Neural crest cell (in vitro differentiated cells): ENCODE results near the gene GUCA2A. TPM values are rescaled to one million over a fixed set of nuclear protein-coding genes. Genes with fewer than 3 reads are reported as not detected.

Source experiments
- DNase-seq: peaks from one replicate; pipeline ENCODE4 v3.0.0; 2021; ENCODE audit warnings: low read depth, mixed read lengths, low spot score
- H3K27ac Mint-ChIP-seq: one replicate; pipeline ENCODE4 v1.8.0; 2021; ENCODE audit warnings: mild to moderate bottlenecking, mixed read lengths; ENCODE audit not compliant: unreplicated experiment
- H3K27me3 Mint-ChIP-seq: 2 replicates; pipeline ENCODE4 v1.8.0; 2021; ENCODE audit warnings: low read depth, mild to moderate bottlenecking, mixed read lengths
- H3K36me3 Mint-ChIP-seq: 2 replicates; pipeline ENCODE4 v1.8.0; 2021; ENCODE audit warnings: low read depth, mild to moderate bottlenecking, mixed read lengths
- H3K4me1 Mint-ChIP-seq: 2 replicates; pipeline ENCODE4 v1.8.0; 2021; ENCODE audit warnings: mixed read lengths
- H3K4me3 Mint-ChIP-seq: one replicate; pipeline ENCODE4 v1.8.0; 2021; ENCODE audit warnings: mild to moderate bottlenecking, mixed read lengths
- H3K9me3 Mint-ChIP-seq: 2 replicates; pipeline ENCODE4 v1.8.0; 2021; ENCODE audit warnings: mixed read lengths
- CTCF ChIP-seq: fragments of 200-600 bp; sonication (generic); conservative IDR thresholded peaks from 2 replicates; pipeline ENCODE4 v1.5.0; 2021; ENCODE audit warnings: antibody characterized with exemption, mild to moderate bottlenecking
- total RNA-seq: library from RNA; stranded (reverse); gene quantifications from 2 replicates; pipeline ENCODE4 v1.2.1, GENCODE V29; 2021

Gene GUCA2A
- total RNA-seq, 1 donor from 2014 or later, result not detected

GRCh38 chr1:42145764-42146625 lies 18.6 kb downstream of the GUCA2A start:
- no peak overlapping the region for H3K4me3 Mint-ChIP-seq
- H3K4me1 Mint-ChIP-seq, result no peaks in the 10 kb centered on the region
- H3K27me3 Mint-ChIP-seq, result peaks cover 29% of the 10 kb centered on the region
- no peak for DNase-seq
- H3K27ac Mint-ChIP-seq, result no peak overlapping the region
- H3K36me3 Mint-ChIP-seq, result no peaks in the 10 kb centered on the region
- TF ChIP-seq CTCF, result no peak
- H3K9me3 Mint-ChIP-seq, result no peaks in the 10 kb centered on the region

GRCh38 chr1:42145389-42145716 lies 19.2 kb downstream of the GUCA2A start:
- Mint-ChIP-seq H3K4me3 (no peak overlapping the region), H3K27me3 (peaks cover 24% of the 10 kb centered on the region), H3K4me1 (no peaks in the 10 kb centered on the region), H3K9me3 (no peaks in the 10 kb centered on the region), H3K27ac (no peak overlapping the region), H3K36me3 (no peaks in the 10 kb centered on the region)
- no peak for TF ChIP-seq CTCF
- no peak for DNase-seq

- Mint-ChIP-seq H3K4me3 (no peak overlapping the region), H3K4me1 (no peaks in the 10 kb centered on the region), H3K9me3 (no peaks in the 10 kb centered on the region), H3K27me3 (peaks cover 19% of the 10 kb centered on the region), H3K27ac (no peak overlapping the region), H3K36me3 (no peaks in the 10 kb centered on the region)
- TF ChIP-seq CTCF, result no peak
- DNase-seq, result no peak
Measured at GRCh38 chr1:42144711-42145388, 19.7 kb downstream of the GUCA2A start.

- Mint-ChIP-seq H3K27ac (no peak overlapping the region), H3K4me1 (no peaks in the 10 kb centered on the region), H3K27me3 (peaks cover 14% of the 10 kb centered on the region), H3K9me3 (no peaks in the 10 kb centered on the region), H3K4me3 (no peak overlapping the region), H3K36me3 (no peaks in the 10 kb centered on the region)
- no peak for TF ChIP-seq CTCF
- no peak for DNase-seq
Measured at GRCh38 chr1:42143896-42144710, 20.4 kb downstream of the GUCA2A start.

- DNase-seq, result no peak
- H3K36me3 Mint-ChIP-seq, result no peaks in the 10 kb centered on the region
- no peak overlapping the region for H3K4me3 Mint-ChIP-seq
- peaks cover 14% of the 10 kb centered on the region for H3K27me3 Mint-ChIP-seq
- no peaks in the 10 kb centered on the region for H3K4me1 Mint-ChIP-seq
- no peak for TF ChIP-seq CTCF
- no peak overlapping the region for H3K27ac Mint-ChIP-seq
- H3K9me3 Mint-ChIP-seq, result no peaks in the 10 kb centered on the region
Measured at GRCh38 chr1:42142894-42143675, 21.5 kb downstream of the GUCA2A start.
